ENCODE data around the gene TAF10.

DNA sequence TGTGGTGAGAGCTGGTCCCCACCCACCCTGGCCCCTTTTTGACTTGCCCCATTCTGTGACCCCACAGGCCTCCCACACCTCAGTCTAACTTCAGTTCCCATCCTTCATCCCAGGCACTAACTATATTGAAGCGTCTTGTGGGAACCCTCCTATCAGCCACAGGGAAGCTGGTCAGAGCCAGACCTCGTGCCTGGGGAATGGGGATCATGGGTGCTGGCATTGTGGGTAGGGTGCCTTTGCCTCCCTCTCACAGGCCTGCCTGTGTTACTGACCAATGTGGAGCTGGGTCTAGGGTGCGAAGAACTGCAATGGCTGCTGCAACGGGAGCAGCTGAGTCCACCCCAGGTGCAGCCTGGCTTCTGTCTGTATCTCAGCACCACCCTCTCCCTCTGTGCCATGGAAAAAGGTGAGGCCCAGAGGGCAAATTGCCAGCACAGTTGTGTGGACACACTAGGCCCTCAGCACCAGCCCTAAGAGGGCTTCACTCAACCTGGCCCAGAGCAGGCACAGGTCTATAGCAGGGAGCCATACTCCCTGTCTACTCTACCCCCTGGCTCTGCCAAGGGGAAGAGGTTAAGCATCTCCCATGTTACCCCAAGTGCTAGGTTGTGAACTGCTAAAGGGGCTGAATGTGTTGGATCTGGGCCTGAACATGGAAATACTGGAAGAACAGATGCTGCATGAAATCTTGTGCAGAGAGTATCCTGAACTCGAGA is 45.9 kb downstream of the TAF10 start:
- TF ChIP-seq POLR2A (IDR thresholded peaks at IDR 0.05) (no peak), CTCF (IDR thresholded peaks at IDR 0.05) (no peak)
